Adrenal gland (tissue), 12 donors: Measurements from ENCODE around the gene RERG. TPM values are rescaled to one million over a fixed set of nuclear protein-coding genes. Genes with fewer than 3 reads are reported as not detected.

Experiments
- DNase-seq, 7 donors: peaks; one replicate each; pipeline ENCODE4 v3.0.0-alpha.2; 2019 to 2020
- H3K27ac ChIP-seq, 5 donors: fragments of 200-600 bp; sonication (generic) in 4 of 5; 1 replicate in 3 of 5; 2 replicates in 2 of 5; pipeline versions ENCODE4 v1.5.1 to v1.8.0; 2016 to 2020; ENCODE audit warnings: mild to moderate bottlenecking in 1 of 5
- H3K27me3 ChIP-seq: fragments of 200-600 bp; 2 replicates; pipeline ENCODE4 v1.8.0; 2021
- H3K36me3 ChIP-seq, 2 donors: fragments of 200-600 bp; replicated peaks in 1 of 2; 1 replicate in 1 of 2; 2 replicates in 1 of 2; pipeline versions ENCODE4 v1.5.1 to v1.8.0; 2018 to 2022
- H3K4me1 ChIP-seq, 2 donors: fragments of 200-600 bp; replicated peaks in 1 of 2; 1 replicate in 1 of 2; 2 replicates in 1 of 2; pipeline versions ENCODE4 v1.5.1 to v1.8.0; 2018 to 2021
- H3K4me3 ChIP-seq, 4 donors: fragments of 200-600 bp; sonication (generic) in 3 of 4; one replicate each; pipeline ENCODE4 v1.5.1; 2016 to 2018
- H3K9me3 ChIP-seq, 3 donors: fragments of 200-600 bp; sonication (generic) in 1 of 3; replicated peaks in 1 of 3; 1 replicate in 2 of 3; 2 replicates in 1 of 3; pipeline versions ENCODE4 v1.5.1 to v1.8.0; 2016 to 2021
- CTCF ChIP-seq, 6 experiments: fragments of 450-650 bp in 4 of 6; fragments of 200-600 bp in 2 of 6; sonication (generic) in 1 of 6; IDR thresholded peaks; 1 replicate in 5 of 6; 2 replicates in 1 of 6; pipeline versions ENCODE4 v1.5.1 to v1.8.0; 2016 to 2021; ENCODE audit warnings: antibody characterized with exemption in 6 of 6, mild to moderate bottlenecking in 2 of 6, moderate library complexity in 1 of 6
- POLR2A ChIP-seq, 2 donors: fragments of 450-650 bp; IDR thresholded peaks; one replicate each; pipeline ENCODE4 v1.6.1; 2017; ENCODE audit warnings: antibody characterized with exemption in 2 of 2, mild to moderate bottlenecking in 2 of 2, moderate library complexity in 1 of 2
- WGBS, 4 donors: extraction: QIAGEN DNeasy Blood & Tissue Kit in 2 of 4; methylation state at CpG; one replicate each; pipeline versions ENCODE4 v1.1.5 to v1.1.7; 2013 to 2017; 5-methylcytosine and 5-hydroxymethylcytosine counted together
- intact Hi-C, 2 donors: fragments of 100-400 bp; cut with DNase I; formaldehyde crosslinking; loops; one replicate each; pipeline versions ENCODE4 v1.14.1 to v1.15.0; 2022 to 2023
- polyA plus RNA-seq, 3 donors: library from polyadenylated mRNA; stranded (reverse); fragments of 200-250 nt in 2 of 3; fragments of 350-450 nt in 1 of 3; fragmentation: Illumina TruSeq in 1 of 3; extraction: RNeasy Lipid Tissue Mini Kit (QIAGEN cat#74804) in 1 of 3; gene quantifications; one replicate each; pipeline ENCODE4 v1.2.3, GENCODE V29; 2013 to 2014
- total RNA-seq, 9 donors: library from RNA; depleted of rRNA in 4 of 9; stranded (reverse); fragments of >200 nt in 4 of 9; fragments of 120-200 nt in 1 of 9; fragmentation: NEBNext Ultra II Directional in 1 of 9; extraction: Animal tissue kit (Norgen Biotek cat#: 25700) in 1 of 9; gene quantifications; one replicate each; pipeline versions ENCODE4 v1.1.0 to v1.2.4, GENCODE V29; 2013 to 2023
- donor health status: healthy with polysubstance abuse.
- donor health status: Bipolar disorder and iron deficiency.
- donor health status: DM: yes; HTN: yes; CAD: no.
- donor health status: DM: no; HTN: no; CAD: no.
- donor health status: DM: no; HTN: no; CAD: no.
- donor health status: DM: yes; HTN: yes; CAD: no.

RERG gene
- total and polyA plus RNA-seq, 12 donors = 12.9 to 146 (median 46.6) TPM

DNA sequence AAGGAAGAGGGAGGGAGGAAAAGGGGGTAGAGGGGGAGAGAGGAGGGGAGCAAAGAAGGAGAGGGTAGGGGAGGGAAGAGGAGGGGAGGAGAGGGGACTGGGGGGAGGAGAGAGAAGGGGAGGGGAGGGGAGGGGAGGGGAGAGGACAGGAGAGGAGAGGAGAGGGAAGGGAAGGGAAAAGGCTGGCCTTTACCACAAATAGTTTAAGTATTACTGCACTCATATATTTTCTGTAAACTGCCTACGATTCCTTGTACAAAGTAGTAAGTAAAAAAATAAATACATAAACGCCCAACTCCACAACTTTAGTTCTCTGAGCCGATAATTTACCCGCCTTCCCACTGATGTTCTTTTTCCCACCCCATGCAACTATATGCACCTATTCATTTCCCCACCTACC, 23.7 kb upstream of the RERG start:
- WGBS, 4 donors = 85 to 95% (median 87%) methylated on average over 4 of the region's 4 CpGs
- TF ChIP-seq POLR2A (IDR thresholded peaks at IDR 0.05) (no peak), CTCF (IDR thresholded peaks at IDR 0.05) (no peak)
- no peaks in the 10 kb centered on the region for H3K4me1 ChIP-seq
- no peak for DNase-seq
- intact Hi-C loops = no loop called here
- peaks cover 6% of the 10 kb centered on the region for H3K27me3 ChIP-seq
- H3K9me3 ChIP-seq = no peaks in the 10 kb centered on the region
- no peak overlapping the region for H3K27ac ChIP-seq
- H3K4me3 ChIP-seq = no peak overlapping the region
- H3K36me3 ChIP-seq = no peaks in the 10 kb centered on the region

DNA sequence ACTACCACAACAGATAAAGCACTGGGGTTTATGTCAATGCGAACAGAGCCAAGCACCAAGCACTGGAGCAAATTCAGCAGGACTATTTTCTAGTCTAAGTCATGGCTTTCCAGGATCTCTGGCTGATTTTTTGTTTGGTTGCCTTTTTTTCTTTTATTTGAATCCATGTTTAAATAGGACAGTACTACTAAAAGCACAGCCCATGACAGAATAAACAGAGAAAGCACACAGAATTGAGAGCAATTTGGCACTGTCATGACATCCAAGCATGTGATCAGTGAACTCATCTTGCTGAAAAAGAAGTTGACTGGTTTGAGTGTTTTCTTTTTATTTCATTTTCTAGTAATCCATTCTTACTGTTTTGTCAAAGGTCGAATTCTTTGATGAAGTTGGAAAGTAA, 23.1 kb upstream of the RERG start:
- WGBS, 4 donors = 58 to 79% (median 65%) methylated on average over 2 of the region's 2 CpGs
- DNase-seq = no peak
- no peak overlapping the region for H3K27ac ChIP-seq

DNA sequence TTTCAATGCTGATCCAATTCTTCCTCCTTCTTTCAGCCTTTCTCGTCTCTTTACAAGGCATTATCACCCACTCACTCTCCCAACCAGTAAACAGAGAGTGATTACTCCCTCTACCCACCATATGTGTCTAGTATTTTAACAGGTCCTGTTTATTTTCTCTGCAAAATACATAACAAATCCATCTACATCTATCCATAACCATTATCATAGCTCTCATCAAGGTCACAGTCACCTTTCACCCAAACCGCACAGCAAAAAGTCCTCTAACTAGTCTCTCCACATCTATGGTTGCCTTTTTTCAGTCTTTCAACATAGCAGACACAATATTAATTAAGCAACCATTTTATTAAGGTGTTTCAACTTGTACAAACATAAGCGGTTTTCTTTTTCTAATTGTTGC, 21.9 kb upstream of the RERG start:
- no peaks in the 10 kb centered on the region for H3K9me3 ChIP-seq
- no peak overlapping the region for H3K4me3 ChIP-seq
- peaks cover 10% of the 10 kb centered on the region for H3K27me3 ChIP-seq
- intact Hi-C loops = no loop called here
- H3K27ac ChIP-seq = no peak overlapping the region
- no peaks in the 10 kb centered on the region for H3K36me3 ChIP-seq
- WGBS, 4 donors = 79 to 88% (median 85%) methylated on average over 3 of the region's 3 CpGs
- DNase-seq = no peak
- H3K4me1 ChIP-seq = no peaks in the 10 kb centered on the region
- TF ChIP-seq POLR2A (IDR thresholded peaks at IDR 0.05) (no peak), CTCF (IDR thresholded peaks at IDR 0.05) (no peak)

More for the DNA sequence above, 23.1 kb upstream of the RERG start:
- intact Hi-C loops = no loop called here
- no peaks in the 10 kb centered on the region for H3K36me3 ChIP-seq
- H3K9me3 ChIP-seq = no peaks in the 10 kb centered on the region
- H3K4me1 ChIP-seq = no peaks in the 10 kb centered on the region
- no peak overlapping the region for H3K4me3 ChIP-seq
- peaks cover 7% of the 10 kb centered on the region for H3K27me3 ChIP-seq
- TF ChIP-seq CTCF (IDR thresholded peaks at IDR 0.05) (no peak), POLR2A (IDR thresholded peaks at IDR 0.05) (no peak)

- Histone ChIP-seq H3K27ac (no peak overlapping the region), H3K27me3 (peaks cover 11% of the 10 kb centered on the region), H3K4me1 (no peaks in the 10 kb centered on the region), H3K36me3 (no peaks in the 10 kb centered on the region), H3K9me3 (no peaks in the 10 kb centered on the region), H3K4me3 (no peak overlapping the region)
- WGBS, 4 donors = 53 to 68% (median 59%) methylated on average over 4 of the region's 4 CpGs
- intact Hi-C loops = no loop called here
- no peak for TF ChIP-seq CTCF (IDR thresholded peaks at IDR 0.05)
- TF ChIP-seq POLR2A (IDR thresholded peaks at IDR 0.05) = no peak
- no peak for DNase-seq
Measured at GRCh38 chr12:15240898-15241297, 19.7 kb upstream of the RERG start.
